GF-D8 (cell line): ENCODE measurements around the gene LACTB.
A peak's percentile ranks its signal among the peaks of the same experiment; 100 is the strongest.

ENCODE experiments used
- DNase-seq: peaks from one replicate; lab custom pipeline; 2025; lab: John Stamatoyannopoulos, UW

Gene LACTB

GRCh38 chr15:63176302-63176701 lies 54.6 kb downstream of the LACTB start:
- no peak for DNase-seq

GRCh38 chr15:63178034-63178433 lies 56.4 kb downstream of the LACTB start:
- DNase-seq = no peak

- no peak for DNase-seq
Observed at GRCh38 chr15:63180746-63181145, 59.1 kb downstream of the LACTB start.

- no peak for DNase-seq
Observed at GRCh38 chr15:63181648-63182047, 60.0 kb downstream of the LACTB start.

GRCh38 chr15:63185206-63185605 lies 63.5 kb downstream of the LACTB start:
- DNase-seq = no peak

- DNase-seq = no peak
Observed at GRCh38 chr15:63186065-63186464, 64.4 kb downstream of the LACTB start.

- DNase-seq = no peak
Observed at GRCh38 chr15:63187589-63188226, 66.0 kb downstream of the LACTB start.

GRCh38 chr15:63188247-63188925 lies 66.7 kb downstream of the LACTB start:
- DNase-seq = no peak

GRCh38 chr15:63188926-63189871 lies 67.5 kb downstream of the LACTB start, which contains the start of gene RAB8B:
Gene RAB8B, plus strand, starts transcription at chr15:63189606. Its CDS starts 19 bp downstream, at chr15:63189625.
- DNase-seq = peak; percentile 54

GRCh38 chr15:63189941-63190768 lies 68.5 kb downstream of the LACTB start:
- DNase-seq = peak; percentile 11

- DNase-seq = no peak
Observed at GRCh38 chr15:63190769-63191649, 69.3 kb downstream of the LACTB start.
